ENCODE measurements around the gene STRN3. TPM values are rescaled to one million over a fixed set of nuclear protein-coding genes. Genes with fewer than 3 reads are reported as not detected.

The STRN3 gene
- total RNA-seq, result 51.1 and 58.2 TPM in 2 replicates

DNA sequence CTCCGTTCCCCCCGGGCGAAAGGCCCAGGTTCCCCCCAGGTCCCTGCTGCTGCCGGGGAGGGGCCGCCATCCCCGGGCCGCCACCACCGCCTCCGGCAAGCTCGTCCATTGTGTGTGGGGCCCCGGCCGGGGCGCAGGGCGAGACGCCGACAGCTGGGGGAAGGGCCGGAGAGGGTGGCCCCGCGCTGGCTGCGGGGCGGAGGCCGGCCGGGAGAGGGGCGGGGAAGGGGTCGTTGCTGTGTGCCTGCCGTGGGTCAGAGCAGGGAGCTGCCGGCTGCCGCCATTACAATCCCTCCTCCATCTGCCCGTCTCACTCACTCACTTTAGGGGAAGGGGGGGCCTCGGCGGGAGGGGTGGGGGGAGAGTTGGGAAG, at the start of gene STRN3:
STRN3 (minus strand) TSS at position 303 of the 373 bp plus-strand sequence; CDS start at position 109, 194 bp downstream.

DNA sequence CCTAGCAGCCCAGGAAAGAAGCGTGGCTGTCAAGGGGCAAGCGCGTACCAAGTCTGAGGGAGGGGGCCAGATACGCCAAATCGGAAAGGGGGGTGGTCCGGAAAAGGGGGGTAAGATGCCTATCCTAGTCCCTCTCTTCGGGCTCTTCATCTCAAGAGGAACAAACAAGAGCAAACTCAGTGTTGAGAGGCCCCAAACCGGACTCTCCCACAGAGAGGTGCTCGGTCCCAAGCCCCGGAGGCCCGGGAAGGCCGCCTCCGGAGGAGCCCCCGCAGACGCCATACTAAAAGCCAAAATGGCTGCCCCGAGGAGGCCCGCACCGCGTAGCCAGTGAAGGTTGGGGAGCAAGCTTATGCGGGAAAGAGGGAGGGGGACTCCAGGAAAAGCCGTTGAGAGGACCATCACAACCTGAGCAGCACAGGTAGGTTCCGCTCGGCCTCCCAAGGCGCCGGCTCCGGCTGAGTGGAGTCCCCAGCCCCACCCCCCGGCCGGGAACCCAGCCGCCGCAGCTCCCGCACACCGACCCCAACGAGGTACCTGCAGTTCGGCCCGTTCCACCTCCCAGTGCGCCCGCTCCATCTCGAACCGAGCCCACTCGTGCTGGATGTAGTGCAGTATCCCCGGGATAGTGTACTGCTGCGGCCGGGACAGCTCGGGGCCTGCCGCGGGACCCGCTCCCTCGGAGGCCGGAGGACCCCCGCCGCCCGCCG, 657 bp downstream of the STRN3 start, which contains the start of gene AP4S1:
AP4S1 (plus strand) TSS at position 283 of the 710 bp plus-strand sequence. CDS start 40,548 bp downstream, outside the sequence.

DNA sequence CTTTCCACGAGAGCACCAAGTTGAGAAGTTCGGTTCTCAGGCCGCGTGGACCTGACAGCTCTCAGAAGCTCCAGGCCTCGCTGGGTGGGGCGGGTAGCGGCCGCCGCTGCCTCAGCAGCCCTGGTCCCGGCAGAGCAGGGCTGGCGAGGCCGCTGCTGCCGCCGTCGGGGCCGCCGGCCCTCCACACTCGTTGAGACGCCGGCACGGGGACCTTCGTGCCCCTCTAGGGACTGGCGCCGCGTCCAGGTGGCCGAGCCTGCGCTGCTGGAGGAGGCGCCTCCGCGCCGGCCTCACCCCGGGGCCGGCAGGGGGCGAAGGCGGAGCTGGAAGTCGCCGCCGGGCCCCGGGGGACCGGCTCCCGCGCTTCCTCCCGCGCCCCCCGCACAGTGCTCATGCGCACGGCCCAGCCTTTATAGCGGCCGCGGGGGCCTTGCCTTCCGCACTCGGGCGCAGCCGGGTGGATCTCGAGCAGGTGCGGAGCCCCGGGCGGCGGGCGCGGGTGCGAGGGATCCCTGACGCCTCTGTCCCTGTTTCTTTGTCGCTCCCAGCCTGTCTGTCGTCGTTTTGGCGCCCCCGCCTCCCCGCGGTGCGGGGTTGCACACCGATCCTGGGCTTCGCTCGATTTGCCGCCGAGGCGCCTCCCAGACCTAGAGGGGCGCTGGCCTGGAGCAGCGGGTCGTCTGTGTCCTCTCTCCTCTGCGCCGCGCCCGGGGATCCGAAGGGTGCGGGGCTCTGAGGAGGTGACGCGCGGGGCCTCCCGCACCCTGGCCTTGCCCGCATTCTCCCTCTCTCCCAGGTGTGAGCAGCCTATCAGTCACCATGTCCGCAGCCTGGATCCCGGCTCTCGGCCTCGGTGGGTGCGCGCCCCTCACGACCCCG, 151.8 kb downstream of the STRN3 start, which contains the start of gene COCH:
COCH (plus strand) TSS at position 440 of the 879 bp plus-strand sequence; CDS start at position 820, 380 bp downstream.

Small RNA genes lying within 50 kb of the gene (small RNA-seq; reads per million reads assigned to genes)
- gene HIGD1AP17 (not detected), gene MIR624 (9.0 reads per million, percentile 93 among the genes with 10 or more reads in this experiment)

Other genes starting within 250 kb of the STRN3 start
- gene COCH, start 151.8 kb downstream of the STRN3 start, total RNA-seq, result 0.11 and 0.13 TPM in 2 replicates
- 6.1 and 8.3 TPM in 2 replicates for gene AP4S1, start 730 bp downstream of the STRN3 start, total RNA-seq
- gene HECTD1, start 181.4 kb upstream of the STRN3 start, total RNA-seq, result 246 and 265 TPM in 2 replicates